ENCODE data around the gene DYNLT2.
"Not testable (repeated sequence)": the region's sequence is repeated elsewhere in the genome, so short reads cannot be mapped to it uniquely, and the experiment has no call there.

The DYNLT2 gene

GRCh38 chr6:169701311-169701953 is 49.9 kb downstream of the DYNLT2 start:
- DNase-seq (ENCODE audit: low read depth) = no peak

GRCh38 chr6:169700296-169700695 is 51.1 kb downstream of the DYNLT2 start:
- no peak for DNase-seq (ENCODE audit: low read depth)

- not testable (repeated sequence) for DNase-seq (ENCODE audit: low read depth)
These were observed 54.3 kb downstream of the DYNLT2 start for GRCh38 chr6:169697115-169697514.

GRCh38 chr6:169695131-169695530 is 56.2 kb downstream of the DYNLT2 start:
- DNase-seq (ENCODE audit: low read depth) = no peak

GRCh38 chr6:169692516-169692915 is 58.9 kb downstream of the DYNLT2 start:
- DNase-seq (ENCODE audit: low read depth) = no peak

GRCh38 chr6:169691260-169691659 is 60.1 kb downstream of the DYNLT2 start:
- no peak for DNase-seq (ENCODE audit: low read depth)

Data from stimulated activated CD8-positive, alpha-beta memory T cell treated with anti-CD3 and anti-CD28 coated beads, Interleukin-15, amount 100 ng/mL, for 24 hours (primary cell).